Endothelial cell of umbilical vein (primary cell): ENCODE measurements around the gene WHRN. TPM values are rescaled to one million over a fixed set of nuclear protein-coding genes. Genes with fewer than 3 reads are reported as not detected.

Experiments
- BruUV-seq: library from RNA; stranded (reverse); fragments of 400-500 nt; replicated peaks from 2 replicates; lab custom pipeline; 2021; lab: Mats Ljungman, UMichigan
- CTCF ChIA-PET: fragments of 300-600, 350-600 bp; sonication (Branson Sonifier 250); formaldehyde crosslinking; loops from one replicate; lab custom pipeline; 2021; ENCODE audit warnings: antibody characterized with exemption, inconsistent platforms; lab: Charles Lee
- POLR2A ChIA-PET: fragments of 300-600, 350-600 bp; sonication (Branson Sonifier 250); formaldehyde crosslinking; loops from one replicate; lab custom pipeline; 2021; ENCODE audit warnings: antibody characterized with exemption, inconsistent platforms; lab: Charles Lee
- DNase-seq: peaks from one replicate; pipeline ENCODE4 v3.0.0-alpha.2; 2011; ENCODE audit warnings: low read depth, low spot score
- FAIRE-seq: peaks from 2 replicates; lab custom pipeline; 2011; peaks lifted over from hg19 to GRCh38; lab: Jason Lieb, UNC
- H2AFZ ChIP-seq: 2 replicates; pipeline ENCODE4 v1.6.0; 2012; ENCODE audit warnings: low read depth, low read length, control low read depth, inconsistent platforms
- H3K27ac ChIP-seq: 2 replicates; pipeline ENCODE4 v1.5.1; 2011; ENCODE audit warnings: low read depth, mild to moderate bottlenecking, control low read depth, low read length, moderate library complexity; ENCODE audit not compliant: insufficient read depth
- H3K27me3 ChIP-seq, 2 experiments: 2 replicates each; pipeline versions ENCODE4 v1.6.0 to v1.6.1; 2011; ENCODE audit warnings: low read length in 2 of 2, mixed read lengths in 1 of 2; ENCODE audit not compliant: control insufficient read depth in 2 of 2, insufficient read depth in 2 of 2
- H3K36me3 ChIP-seq, 2 experiments: 2 replicates in 1 of 2; 3 replicates in 1 of 2; pipeline ENCODE4 v1.5.1; 2011; ENCODE audit warnings: low read length in 2 of 2, mild to moderate bottlenecking in 1 of 2, moderate library complexity in 1 of 2; ENCODE audit not compliant: control insufficient read depth in 2 of 2, insufficient read depth in 2 of 2; ENCODE audit errors: extremely low read depth in 1 of 2
- H3K4me1 ChIP-seq: 3 replicates; pipeline ENCODE4 v1.5.1; 2011; ENCODE audit warnings: mild to moderate bottlenecking, low read length; ENCODE audit not compliant: control insufficient read depth, insufficient read depth; ENCODE audit errors: extremely low read depth
- H3K4me2 ChIP-seq: 2 replicates; pipeline ENCODE4 v1.6.1; 2011; ENCODE audit warnings: low read length, control low read depth, mixed read lengths; ENCODE audit not compliant: insufficient read depth
- H3K4me3 ChIP-seq, 3 experiments: fragments of 200-600 bp in 1 of 3; sonication (generic), shearing (Covaris generic) in 1 of 3; replicated peaks in 1 of 3; 2 replicates each; pipeline ENCODE4 v1.5.1; 2011 to 2016; ENCODE audit warnings: control low read depth in 3 of 3, low read length in 3 of 3, mild to moderate bottlenecking in 2 of 3, inconsistent platforms in 1 of 3, low read depth in 1 of 3, moderate library complexity in 1 of 3; ENCODE audit not compliant: insufficient read depth in 1 of 3
- H3K79me2 ChIP-seq: 2 replicates; pipeline ENCODE4 v1.6.0; 2012; ENCODE audit warnings: low read length, inconsistent platforms; ENCODE audit not compliant: control insufficient read depth, insufficient read depth
- H3K9ac ChIP-seq: replicated peaks from 2 replicates; pipeline ENCODE3; 2011; ENCODE audit warnings: low read length, control low read depth; ENCODE audit not compliant: insufficient read depth; ENCODE audit errors: extremely low read depth
- H3K9me1 ChIP-seq: replicated peaks from 3 replicates; pipeline ENCODE4 v1.6.0; 2011; ENCODE audit warnings: mild to moderate bottlenecking, low read length; ENCODE audit not compliant: control insufficient read depth, insufficient read depth; ENCODE audit errors: extremely low read depth
- H3K9me3 ChIP-seq: replicated peaks from 2 replicates; pipeline ENCODE4 v1.5.1; 2012; ENCODE audit warnings: low read length, inconsistent platforms; ENCODE audit not compliant: control insufficient read depth, insufficient read depth
- H4K20me1 ChIP-seq: replicated peaks from 2 replicates; pipeline ENCODE3; 2011; ENCODE audit warnings: mild to moderate bottlenecking, low read length; ENCODE audit not compliant: control insufficient read depth, insufficient read depth; ENCODE audit errors: extremely low read depth
- EZH2 ChIP-seq: IDR thresholded peaks from 2 replicates; pipeline ENCODE4 v1.6.1; 2012; ENCODE audit warnings: borderline replicate concordance, low read depth, mild to moderate bottlenecking, moderate library complexity, low read length, inconsistent platforms; ENCODE audit not compliant: severe bottlenecking
- FOS ChIP-seq: IDR thresholded peaks from 2 replicates; pipeline ENCODE4 v1.6.1; 2011; ENCODE audit warnings: mild to moderate bottlenecking, low read length, moderate library complexity, borderline replicate concordance; ENCODE audit not compliant: insufficient read depth
- GATA2 ChIP-seq: IDR thresholded peaks from 2 replicates; pipeline ENCODE4 v1.7.0; 2011; ENCODE audit warnings: low read depth, mild to moderate bottlenecking, moderate library complexity, mixed read lengths, low read length; ENCODE audit not compliant: insufficient read length, insufficient read depth
- JUN ChIP-seq: IDR thresholded peaks from 2 replicates; pipeline ENCODE4 v1.6.1; 2011; ENCODE audit warnings: borderline replicate concordance, low read depth; ENCODE audit not compliant: insufficient read length, insufficient read depth
- MYC ChIP-seq: IDR thresholded peaks from one replicate; pipeline ENCODE4 v1.6.1; 2011; ENCODE audit warnings: mild to moderate bottlenecking, low read depth, low read length
- POLR2A ChIP-seq: IDR thresholded peaks from 2 replicates; pipeline ENCODE4 v1.6.1; 2012; ENCODE audit warnings: low read depth, mild to moderate bottlenecking, control low read depth, low read length
- POLR2AphosphoS5 ChIP-seq: IDR thresholded peaks from 2 replicates; pipeline ENCODE4 v1.6.1; 2012; ENCODE audit warnings: low read depth, mild to moderate bottlenecking, control low read depth, low read length, moderate library complexity; ENCODE audit not compliant: insufficient read depth
- dilution Hi-C: fragments of 300-500 bp; cut with MboI; formaldehyde crosslinking; loops from one replicate; pipeline ENCODE4 v1.15.0; 2019; ENCODE audit warnings: low sequenced_read_pairs; ENCODE audit not compliant: extremely low pct_ligation_motif_present
- intact Hi-C: fragments of 100-400 bp; cut with micrococcal nuclease; formaldehyde crosslinking; loops from one replicate; pipeline ENCODE4 v1.10.0; 2022
- polyA plus RNA-seq, 4 experiments: library from polyadenylated mRNA; depleted of rRNA in 3 of 4; stranded (reverse) in 3 of 4; unstranded in 1 of 4; fragments of >200 nt; gene quantifications; 2 replicates each; pipeline versions ENCODE4 v1.2.1 to v1.2.3, GENCODE V29; 2011 to 2012; ENCODE audit warnings: missing spikeins in 1 of 4
- total RNA-seq: library from RNA; stranded (reverse); gene quantifications from 2 replicates; pipeline ENCODE4 v1.2.3, GENCODE V29; 2021
- TF ChIP-seq, protein P1 (sequence below): IDR thresholded peaks from 2 replicates; pipeline ENCODE4 v1.6.1; 2011; ENCODE audit not compliant: insufficient read depth, insufficient read length
- TF ChIP-seq, protein P2 (sequence below), 2 donors: IDR thresholded peaks; 1 replicate in 1 of 2; 2 replicates in 1 of 2; pipeline ENCODE4 v1.5.1; 2011; ENCODE audit warnings: low read length in 2 of 2, mild to moderate bottlenecking in 2 of 2, moderate library complexity in 2 of 2, control low read depth in 1 of 2, inconsistent platforms in 1 of 2, low read depth in 1 of 2; ENCODE audit not compliant: insufficient read depth in 1 of 2; ENCODE audit errors: extremely low read depth in 1 of 2

The WHRN gene
- total and polyA plus RNA-seq, 2 donors (not counting 3 experiments of a cell fraction or from before 2014, with no cell fraction given) = 0.35 to 0.69 TPM

DNA sequence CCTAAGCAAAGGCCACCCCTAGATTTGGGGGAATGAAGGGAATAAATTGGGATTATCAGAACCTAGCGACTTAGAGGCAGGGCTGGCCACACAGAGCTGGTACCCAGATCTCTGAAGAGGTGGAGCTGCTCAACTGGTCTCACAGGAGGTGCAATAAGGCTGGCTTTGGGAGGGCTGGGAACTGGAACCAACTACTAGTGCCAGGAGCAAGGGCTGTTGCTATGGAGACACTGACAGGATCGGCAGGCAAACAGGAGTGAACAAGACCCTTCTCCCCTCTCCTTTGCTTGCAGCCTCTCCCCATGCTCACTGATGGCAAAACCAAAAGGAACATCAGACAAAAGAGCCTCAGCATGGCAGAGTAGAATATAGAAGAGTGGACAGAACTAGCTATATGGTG is 17.0 kb upstream of the WHRN start:
- ChIA-PET POLR2A (no interaction called here), CTCF (no interaction called here)
- Histone ChIP-seq H3K27me3 (peaks cover 8 to 17% of the 10 kb centered on the region in 2 experiments), H3K9ac (no peak overlapping the region), H2AFZ (no peak overlapping the region), H3K79me2 (no peaks in the 10 kb centered on the region), H3K27ac (no peak overlapping the region), H3K9me1 (no peaks in the 10 kb centered on the region), H3K9me3 (no peaks in the 10 kb centered on the region), H3K4me2 (no peak overlapping the region), H3K4me3 (no peak overlapping the region), H3K36me3 (no peaks in the 10 kb centered on the region), H3K4me1 (no peaks in the 10 kb centered on the region), H4K20me1 (no peaks in the 10 kb centered on the region)
- no TSS peak for BruUV-seq
- dilution Hi-C loops (no loop called here), intact Hi-C loops (no loop called here)
- FAIRE-seq (no peak), DNase-seq (no peak)
- TF ChIP-seq POLR2A = no peak
- TF ChIP-seq JUN = no peak
- TF ChIP-seq FOS = no peak
- no peak for TF ChIP-seq GATA2
- TF ChIP-seq, protein P1, sequence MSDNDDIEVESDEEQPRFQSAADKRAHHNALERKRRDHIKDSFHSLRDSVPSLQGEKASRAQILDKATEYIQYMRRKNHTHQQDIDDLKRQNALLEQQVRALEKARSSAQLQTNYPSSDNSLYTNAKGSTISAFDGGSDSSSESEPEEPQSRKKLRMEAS = no peak
- TF ChIP-seq, protein P2, sequence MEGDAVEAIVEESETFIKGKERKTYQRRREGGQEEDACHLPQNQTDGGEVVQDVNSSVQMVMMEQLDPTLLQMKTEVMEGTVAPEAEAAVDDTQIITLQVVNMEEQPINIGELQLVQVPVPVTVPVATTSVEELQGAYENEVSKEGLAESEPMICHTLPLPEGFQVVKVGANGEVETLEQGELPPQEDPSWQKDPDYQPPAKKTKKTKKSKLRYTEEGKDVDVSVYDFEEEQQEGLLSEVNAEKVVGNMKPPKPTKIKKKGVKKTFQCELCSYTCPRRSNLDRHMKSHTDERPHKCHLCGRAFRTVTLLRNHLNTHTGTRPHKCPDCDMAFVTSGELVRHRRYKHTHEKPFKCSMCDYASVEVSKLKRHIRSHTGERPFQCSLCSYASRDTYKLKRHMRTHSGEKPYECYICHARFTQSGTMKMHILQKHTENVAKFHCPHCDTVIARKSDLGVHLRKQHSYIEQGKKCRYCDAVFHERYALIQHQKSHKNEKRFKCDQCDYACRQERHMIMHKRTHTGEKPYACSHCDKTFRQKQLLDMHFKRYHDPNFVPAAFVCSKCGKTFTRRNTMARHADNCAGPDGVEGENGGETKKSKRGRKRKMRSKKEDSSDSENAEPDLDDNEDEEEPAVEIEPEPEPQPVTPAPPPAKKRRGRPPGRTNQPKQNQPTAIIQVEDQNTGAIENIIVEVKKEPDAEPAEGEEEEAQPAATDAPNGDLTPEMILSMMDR (IDR thresholded peaks at IDR 0.05; ENCODE audit: extremely low read depth in 1 of 2, insufficient read depth in 1 of 2, low read depth in 1 of 2, low read length in 2 of 2) = no peak
- TF ChIP-seq EZH2 = no peak
- no peak for TF ChIP-seq MYC
- TF ChIP-seq POLR2AphosphoS5 = no peak
